OCI-LY7 (cell line): ENCODE data around the gene KLK10. TPM values are rescaled to one million over a fixed set of nuclear protein-coding genes. Genes with fewer than 3 reads are reported as not detected.

Experiments
- BruUV-seq: library from RNA; stranded (reverse); fragments of 400-500 nt; replicated peaks from 2 replicates; lab custom pipeline; 2021; lab: Mats Ljungman, UMichigan
- CTCF ChIA-PET: fragments of 300-600 bp; sonication (Branson Sonifier 250); formaldehyde crosslinking; loops from one replicate; lab custom pipeline; 2022; ENCODE audit warnings: antibody characterized with exemption; ENCODE audit not compliant: unreplicated experiment; lab: Charles Lee
- POLR2A ChIA-PET: fragments of 300-600 bp; sonication (Branson Sonifier 250); formaldehyde crosslinking; loops from one replicate; lab custom pipeline; 2022; ENCODE audit warnings: antibody characterized with exemption; lab: Charles Lee
- DNase-seq: peaks from one replicate; pipeline ENCODE4 v3.0.0-alpha.2; 2015; ENCODE audit warnings: low spot score
- H2AFZ ChIP-seq: fragments of 200-600 bp; sonication (generic), shearing (Covaris generic); 2 replicates; pipeline ENCODE4 v1.6.1; 2014; ENCODE audit warnings: mild to moderate bottlenecking, antibody characterized with exemption, low read length, moderate library complexity
- H3K27ac ChIP-seq: fragments of 200-600 bp; sonication (generic); 2 replicates; pipeline ENCODE4 v1.5.1; 2014; ENCODE audit warnings: mixed run types, low read depth, mild to moderate bottlenecking, moderate library complexity, low read length, inconsistent platforms; ENCODE audit not compliant: poor library complexity, severe bottlenecking
- H3K36me3 ChIP-seq: fragments of 200-600 bp; sonication (generic); 2 replicates; pipeline ENCODE4 v1.6.1; 2014; ENCODE audit warnings: mild to moderate bottlenecking, antibody characterized with exemption, low read length, moderate library complexity, mixed read lengths; ENCODE audit not compliant: insufficient read depth
- H3K4me1 ChIP-seq: fragments of 200-600 bp; sonication (generic); 2 replicates; pipeline ENCODE4 v1.5.1; 2014; ENCODE audit warnings: mild to moderate bottlenecking, low read length; ENCODE audit not compliant: insufficient read depth, poor library complexity, severe bottlenecking
- H3K4me2 ChIP-seq: fragments of 200-600 bp; sonication (generic); 2 replicates; pipeline ENCODE4 v1.6.1; 2014; ENCODE audit warnings: mild to moderate bottlenecking, low read length
- H3K4me3 ChIP-seq: fragments of 200-600 bp; sonication (generic); 2 replicates; pipeline ENCODE4 v1.5.1; 2014; ENCODE audit warnings: mild to moderate bottlenecking, low read depth, low read length; ENCODE audit not compliant: poor library complexity, severe bottlenecking
- H3K79me2 ChIP-seq: fragments of 200-600 bp; sonication (generic); 2 replicates; pipeline ENCODE4 v1.6.1; 2016; ENCODE audit warnings: low read depth, mild to moderate bottlenecking, low read length, moderate library complexity, mixed read lengths; ENCODE audit not compliant: insufficient read depth
- H3K9me2 ChIP-seq: fragments of 200-600 bp; sonication (generic); 2 replicates; pipeline ENCODE4 v1.6.1; 2016; ENCODE audit warnings: mild to moderate bottlenecking, low read length, mixed read lengths; ENCODE audit not compliant: insufficient read depth
- H3K9me3 ChIP-seq: fragments of 200-600 bp; sonication (generic); 2 replicates; pipeline ENCODE4 v1.6.1; 2014; ENCODE audit warnings: mild to moderate bottlenecking, mixed run types, low read length, mixed read lengths
- H4K20me1 ChIP-seq: fragments of 200-600 bp; sonication (generic); 2 replicates; pipeline ENCODE4 v1.6.1; 2014; ENCODE audit warnings: mild to moderate bottlenecking, antibody characterized with exemption, low read length, moderate library complexity, mixed read lengths; ENCODE audit not compliant: insufficient read depth
- CTCF ChIP-seq: fragments of 200-600 bp; sonication (generic); conservative IDR thresholded peaks from 2 replicates; pipeline ENCODE4 v1.5.1; 2014; ENCODE audit warnings: mild to moderate bottlenecking, antibody characterized with exemption, low read length, moderate library complexity, mixed read lengths
- EZH2phosphoT487 ChIP-seq: fragments of 200-600 bp; sonication (generic); IDR thresholded peaks from 2 replicates; pipeline ENCODE4 v1.6.1; 2018; ENCODE audit warnings: low read depth, borderline replicate concordance, mild to moderate bottlenecking, mixed run types, antibody characterized with exemption, low read length, moderate library complexity, mixed read lengths
- intact Hi-C: fragments of 100-400 bp; cut with micrococcal nuclease; formaldehyde crosslinking; loops from one replicate; pipeline ENCODE4 v1.10.0; 2022; ENCODE audit not compliant: unreplicated experiment
- total RNA-seq, 2 experiments: library from RNA; depleted of rRNA in 1 of 2; stranded (reverse); fragments of >200 nt in 1 of 2; shearing (Covaris generic) in 1 of 2; gene quantifications; 2 replicates each; pipeline ENCODE4 v1.2.3, GENCODE V29; 2014 to 2022

KLK10 gene
- total RNA-seq, 2 experiments from 2014 or later, result not detected

GRCh38 chr19:51027126-51027806, 7.8 kb upstream of the KLK10 start:
- H3K79me2 ChIP-seq, result no peaks in the 10 kb centered on the region
- no peak overlapping the region for H3K4me3 ChIP-seq
- ChIA-PET POLR2A (no interaction called here), CTCF (no interaction called here)
- H3K4me1 ChIP-seq, result no peaks in the 10 kb centered on the region
- TF ChIP-seq EZH2phosphoT487 (no peak), CTCF (no peak)
- H3K36me3 ChIP-seq, result no peaks in the 10 kb centered on the region
- intact Hi-C loops, result no loop called here
- H3K4me2 ChIP-seq, result no peak overlapping the region
- H4K20me1 ChIP-seq, result no peaks in the 10 kb centered on the region
- no TSS peak for BruUV-seq
- H2AFZ ChIP-seq, result no peak overlapping the region
- no peak overlapping the region for H3K27ac ChIP-seq
- DNase-seq, result no peak
- no peaks in the 10 kb centered on the region for H3K9me2 ChIP-seq
- no peaks in the 10 kb centered on the region for H3K9me3 ChIP-seq

- no peak for DNase-seq
- Histone ChIP-seq H3K4me3 (no peak within 1 kb of the TSS), H3K36me3 (no peaks in the 10 kb centered on the region), H3K79me2 (no peaks in the 10 kb centered on the region), H3K4me1 (no peaks in the 10 kb centered on the region), H3K9me3 (no peaks in the 10 kb centered on the region), H3K9me2 (no peaks in the 10 kb centered on the region), H2AFZ (no peak within 1 kb of the TSS), H3K4me2 (no peak within 1 kb of the TSS), H4K20me1 (no peaks in the 10 kb centered on the region), H3K27ac (no peak within 1 kb of the TSS)
- BruUV-seq, result no TSS peak
- TF ChIP-seq EZH2phosphoT487 (no peak), CTCF (no peak)
- CTCF ChIA-PET, result no interaction called here
- intact Hi-C loops, result no loop called here
- POLR2A ChIA-PET, result no interaction called here
Measured at GRCh38 chr19:51026554-51026831, 7.0 kb upstream of the KLK10 start, which contains the start of gene KLK11. KLK11 (minus strand) TSS chr19:51026616; CDS start chr19:51025631, 985 bp downstream.

- Histone ChIP-seq H3K4me1 (no peaks in the 10 kb centered on the region), H3K4me2 (no peak overlapping the region), H3K36me3 (no peaks in the 10 kb centered on the region), H2AFZ (no peak overlapping the region), H3K9me3 (no peaks in the 10 kb centered on the region), H3K27ac (no peak overlapping the region), H4K20me1 (no peaks in the 10 kb centered on the region), H3K4me3 (no peak overlapping the region), H3K79me2 (no peaks in the 10 kb centered on the region), H3K9me2 (no peaks in the 10 kb centered on the region)
- intact Hi-C loops, result no loop called here
- DNase-seq, result no peak
- POLR2A ChIA-PET, result no interaction called here
- BruUV-seq, result no TSS peak
- TF ChIP-seq EZH2phosphoT487, result no peak
- CTCF ChIA-PET, result no interaction called here
Measured at GRCh38 chr19:51025809-51026553, 6.5 kb upstream of the KLK10 start.
